Muscle of leg (tissue), 11 donors: Measurements from ENCODE around the gene PLIN1. TPM values are rescaled to one million over a fixed set of nuclear protein-coding genes. Genes with fewer than 3 reads are reported as not detected.
A peak's percentile ranks its signal among the peaks of the same experiment; 100 is the strongest.

Experiments used
- DNase-seq: peaks from one replicate; pipeline ENCODE4 v3.0.0; 2013
- H3K27ac ChIP-seq: one replicate; pipeline ENCODE4 v1.5.1; 2013; ENCODE audit warnings: mild to moderate bottlenecking, low read length, control low read depth
- H3K27me3 ChIP-seq: one replicate; pipeline ENCODE4 v1.6.1; 2013; ENCODE audit warnings: low read length; ENCODE audit not compliant: control insufficient read depth, insufficient read depth
- H3K36me3 ChIP-seq: one replicate; pipeline ENCODE4 v1.6.1; 2013; ENCODE audit warnings: low read length; ENCODE audit not compliant: control insufficient read depth, insufficient read depth
- H3K4me1 ChIP-seq: one replicate; pipeline ENCODE4 v1.6.1; 2013; ENCODE audit warnings: low read length; ENCODE audit not compliant: control insufficient read depth, insufficient read depth
- H3K4me3 ChIP-seq: one replicate; pipeline ENCODE4 v1.5.1; 2013; ENCODE audit warnings: low read length, control low read depth
- H3K9me3 ChIP-seq: replicated peaks from 2 replicates; pipeline ENCODE4 v1.6.1; 2013; ENCODE audit warnings: low read depth, low read length; ENCODE audit not compliant: control insufficient read depth
- WGBS: methylation state at CpG from one replicate; pipeline ENCODE4 v1.1.5; 2013; ENCODE audit warnings: missing lambda C conversion rate; ENCODE audit not compliant: insufficient coverage; 5-methylcytosine and 5-hydroxymethylcytosine counted together
- polyA plus RNA-seq, 8 donors: library from polyadenylated mRNA; unstranded; fragments of 120-200 nt; gene quantifications; one replicate each; pipeline versions ENCODE4 v1.2.1 to v1.2.3, GENCODE V29; 2013; ENCODE audit warnings: inconsistent platforms in 1 of 8, low replicate concordance in 1 of 8; ENCODE audit not compliant: insufficient read length in 8 of 8, insufficient read depth in 1 of 8
- total RNA-seq: library from RNA; stranded (reverse); fragments of 120-200 nt; gene quantifications from one replicate; pipeline ENCODE4 v1.2.4, GENCODE V29; 2013

PLIN1 gene
- total and polyA plus RNA-seq, 9 donors: 0.11 to 0.44 (median 0.25) TPM

DNA sequence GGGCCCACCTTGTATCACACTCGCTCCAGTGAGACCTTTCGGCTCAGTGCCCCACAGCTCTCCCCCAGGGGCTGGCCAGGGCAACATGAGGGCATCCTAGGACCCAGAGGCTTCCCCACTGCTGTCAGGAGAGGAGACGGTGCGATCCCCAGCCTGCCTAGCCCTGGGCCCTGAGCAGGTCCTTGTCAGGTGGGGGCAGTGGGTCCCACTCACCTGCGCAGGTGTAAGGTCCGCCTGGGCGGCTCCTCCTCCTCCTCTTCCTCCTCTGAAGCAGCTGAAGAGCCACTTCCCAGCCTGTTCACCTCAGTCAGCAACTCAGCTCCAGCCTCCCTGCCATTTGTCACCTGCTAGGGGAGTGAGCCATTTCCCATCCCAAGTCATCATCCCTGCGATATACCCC, 33.5 kb downstream of the PLIN1 start:
- H3K4me3 ChIP-seq: no peak overlapping the region
- H3K36me3 ChIP-seq: peaks cover 44% of the 10 kb centered on the region
- H3K4me1 ChIP-seq: peaks cover 12% of the 10 kb centered on the region
- WGBS: 96% methylated on average over 8 of the region's 8 CpGs
- DNase-seq: no peak
- H3K27ac ChIP-seq: no peak overlapping the region
- no peaks in the 10 kb centered on the region for H3K27me3 ChIP-seq
- no peaks in the 10 kb centered on the region for H3K9me3 ChIP-seq

DNA sequence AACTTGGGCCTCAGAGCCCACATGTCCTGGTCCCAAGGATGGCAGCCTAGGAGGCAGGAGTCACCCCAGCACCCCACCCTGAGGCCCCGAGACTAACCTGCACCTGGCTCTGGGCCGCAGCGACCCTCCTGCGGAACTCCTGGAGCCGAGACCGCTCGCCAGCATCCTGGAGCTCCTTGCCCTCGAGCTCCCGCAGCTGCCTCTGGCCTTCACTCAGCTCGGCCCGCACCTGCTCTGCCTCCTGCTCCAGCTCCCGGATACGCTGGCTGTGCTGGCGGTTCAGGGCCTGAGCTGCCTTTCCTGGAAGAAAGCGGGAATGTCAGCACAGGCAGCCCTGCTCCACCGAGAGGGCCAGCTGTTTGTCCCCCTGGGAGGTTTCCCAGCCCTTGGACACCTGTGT, 37.1 kb downstream of the PLIN1 start:
- H3K4me1 ChIP-seq: peaks cover 10% of the 10 kb centered on the region
- WGBS: 82% methylated on average over 16 of the region's 16 CpGs
- no peaks in the 10 kb centered on the region for H3K27me3 ChIP-seq
- H3K27ac ChIP-seq: no peak overlapping the region
- peaks cover 32% of the 10 kb centered on the region for H3K36me3 ChIP-seq
- peak; percentile 37 for DNase-seq
- no peak overlapping the region for H3K4me3 ChIP-seq
- no peaks in the 10 kb centered on the region for H3K9me3 ChIP-seq

DNA sequence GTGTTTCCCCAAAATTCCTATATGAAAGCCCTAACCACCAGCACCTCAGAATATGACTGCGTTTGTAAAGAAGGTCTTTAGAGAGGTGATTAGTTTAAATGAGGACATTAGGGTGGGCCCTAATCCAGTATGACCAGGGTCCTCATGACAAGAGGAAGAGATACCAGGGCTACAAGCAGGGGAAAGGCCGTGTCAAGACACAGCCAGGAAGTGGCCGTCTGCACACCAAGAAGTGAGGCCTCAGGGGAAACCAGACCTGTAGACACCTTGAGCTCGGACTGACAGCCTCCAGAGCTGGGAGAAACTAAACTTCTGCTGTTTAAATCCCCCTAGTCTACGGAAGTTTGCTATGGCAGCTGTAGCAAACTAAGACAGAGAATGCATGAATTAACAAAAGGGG, 38.1 kb downstream of the PLIN1 start:
- Histone ChIP-seq H3K4me1 (peaks cover 10% of the 10 kb centered on the region), H3K27me3 (no peaks in the 10 kb centered on the region), H3K4me3 (no peak overlapping the region), H3K9me3 (no peaks in the 10 kb centered on the region), H3K27ac (no peak overlapping the region), H3K36me3 (peaks cover 27% of the 10 kb centered on the region)
- no peak for DNase-seq
- WGBS: 78% methylated on average over 5 of the region's 5 CpGs

DNA sequence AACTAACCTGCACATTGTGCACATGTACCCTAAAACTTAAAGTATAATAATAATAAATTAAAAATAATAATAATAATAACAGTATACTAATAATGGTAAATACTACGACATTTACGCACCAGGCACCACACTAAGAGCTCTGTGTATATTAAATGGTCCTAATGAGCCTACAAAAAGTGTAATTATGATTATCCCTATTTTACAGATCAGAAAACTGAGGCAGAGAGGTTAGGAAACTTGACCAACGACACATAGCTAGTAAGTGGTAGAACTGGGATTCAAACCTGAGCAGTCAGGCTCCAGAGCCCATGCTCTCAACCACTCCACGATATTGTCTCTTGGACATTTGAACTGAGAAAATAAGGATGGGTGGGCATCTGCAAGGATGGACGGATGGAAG, 38.9 kb downstream of the PLIN1 start:
- Histone ChIP-seq H3K4me3 (no peak overlapping the region), H3K9me3 (no peaks in the 10 kb centered on the region), H3K27ac (no peak overlapping the region), H3K4me1 (peaks cover 10% of the 10 kb centered on the region), H3K36me3 (peaks cover 21% of the 10 kb centered on the region), H3K27me3 (no peaks in the 10 kb centered on the region)
- DNase-seq: no peak
- 100% methylated on average over 3 of the region's 5 CpGs for WGBS

DNA sequence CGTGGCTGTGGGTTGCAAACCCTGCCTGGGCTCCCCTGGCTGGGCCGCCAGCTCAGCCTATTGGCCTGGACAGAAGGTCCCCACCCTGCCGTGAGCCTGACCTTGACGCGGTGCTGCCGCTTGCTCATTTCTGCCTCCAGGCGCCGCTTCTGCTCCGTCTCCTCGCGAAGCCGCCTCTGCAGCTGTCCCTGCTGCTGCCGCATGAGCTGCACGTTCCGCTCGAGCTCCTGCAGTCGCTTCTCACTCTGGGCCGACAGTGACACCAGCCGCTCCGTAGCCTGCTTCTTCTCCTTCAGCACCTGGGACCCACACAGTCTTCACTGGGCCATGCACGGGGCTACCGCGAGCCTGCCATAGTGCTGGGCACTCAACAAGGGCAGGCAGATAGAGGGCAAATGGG, 45.6 kb downstream of the PLIN1 start:
- H3K4me1 ChIP-seq: no peaks in the 10 kb centered on the region
- WGBS: 94% methylated on average over 20 of the region's 23 CpGs
- no peak overlapping the region for H3K27ac ChIP-seq
- peaks cover 2% of the 10 kb centered on the region for H3K9me3 ChIP-seq
- peaks cover 51% of the 10 kb centered on the region for H3K36me3 ChIP-seq
- no peak overlapping the region for H3K4me3 ChIP-seq
- no peak for DNase-seq
- no peaks in the 10 kb centered on the region for H3K27me3 ChIP-seq

DNA sequence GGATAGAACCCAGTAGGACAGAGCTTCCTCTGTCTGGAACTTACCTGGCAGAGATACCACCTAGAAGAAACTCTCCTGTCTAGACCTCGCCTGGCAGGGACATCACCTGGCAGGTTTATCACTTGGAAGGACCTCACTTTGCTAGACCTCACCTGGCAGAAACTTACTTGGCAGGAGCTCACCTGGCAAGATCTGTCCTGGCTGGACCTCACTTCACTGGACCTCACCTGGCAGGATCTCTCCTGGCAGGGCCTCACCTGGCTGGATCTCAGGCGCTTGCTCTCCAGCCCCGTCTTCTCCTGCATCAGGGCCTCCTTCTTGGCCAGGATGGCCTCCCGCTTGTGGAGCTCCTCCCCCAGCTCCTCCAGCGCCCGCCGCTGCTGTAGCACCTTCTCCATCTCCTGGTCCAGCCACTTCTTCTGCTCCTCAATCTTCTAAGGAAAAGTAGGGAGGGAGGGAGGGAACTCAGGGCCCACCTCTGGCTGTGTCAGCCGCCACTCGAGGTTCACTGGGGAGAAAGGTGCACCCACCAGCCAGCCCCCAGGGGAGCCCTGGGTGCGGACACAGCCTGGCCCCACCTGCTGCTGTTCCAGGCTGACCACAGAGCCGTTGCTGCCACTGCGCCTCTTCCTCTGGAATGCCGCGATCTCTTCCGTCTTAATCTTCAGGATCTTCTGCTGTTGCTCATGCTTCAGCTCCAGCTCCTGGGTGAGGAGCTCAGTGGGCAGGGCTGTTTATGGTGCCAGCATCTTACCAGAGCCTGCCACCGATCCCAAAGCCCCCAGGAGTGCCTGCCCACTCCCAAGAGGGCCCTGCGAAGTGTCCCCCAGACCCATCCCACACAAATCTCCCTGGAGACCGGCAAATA, 46.4 kb downstream of the PLIN1 start:
- Histone ChIP-seq H3K4me3 (no peak overlapping the region), H3K9me3 (peaks cover 2% of the 10 kb centered on the region), H3K4me1 (no peaks in the 10 kb centered on the region), H3K27me3 (no peaks in the 10 kb centered on the region), H3K36me3 (peaks cover 58% of the 10 kb centered on the region), H3K27ac (no peak overlapping the region)
- no peak for DNase-seq
- 98% methylated on average over 11 of the region's 18 CpGs for WGBS

DNA sequence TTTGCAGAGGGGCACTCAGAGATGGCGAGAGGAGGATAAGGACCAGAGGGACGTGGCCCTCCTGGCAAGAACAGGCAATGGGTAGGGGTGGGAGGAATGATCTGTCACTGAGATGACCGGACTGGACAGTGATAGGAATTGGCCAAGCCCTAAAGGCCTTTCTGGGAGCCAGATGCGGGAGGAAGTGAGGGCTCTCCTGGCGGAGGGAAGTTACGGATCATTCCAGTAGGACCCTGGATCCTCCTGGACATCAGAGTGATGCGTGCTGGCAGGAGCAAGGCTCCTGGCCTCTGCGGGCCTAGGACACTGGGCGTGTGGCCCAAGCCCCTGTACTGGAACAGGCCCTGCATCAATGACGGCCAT, 47.3 kb downstream of the PLIN1 start:
- H3K27ac ChIP-seq: no peak overlapping the region
- H3K36me3 ChIP-seq: peaks cover 67% of the 10 kb centered on the region
- DNase-seq: no peak
- no peak overlapping the region for H3K4me3 ChIP-seq
- no peaks in the 10 kb centered on the region for H3K27me3 ChIP-seq
- no peaks in the 10 kb centered on the region for H3K4me1 ChIP-seq
- H3K9me3 ChIP-seq: peaks cover 2% of the 10 kb centered on the region
- 88% methylated on average over 9 of the region's 10 CpGs for WGBS

DNA sequence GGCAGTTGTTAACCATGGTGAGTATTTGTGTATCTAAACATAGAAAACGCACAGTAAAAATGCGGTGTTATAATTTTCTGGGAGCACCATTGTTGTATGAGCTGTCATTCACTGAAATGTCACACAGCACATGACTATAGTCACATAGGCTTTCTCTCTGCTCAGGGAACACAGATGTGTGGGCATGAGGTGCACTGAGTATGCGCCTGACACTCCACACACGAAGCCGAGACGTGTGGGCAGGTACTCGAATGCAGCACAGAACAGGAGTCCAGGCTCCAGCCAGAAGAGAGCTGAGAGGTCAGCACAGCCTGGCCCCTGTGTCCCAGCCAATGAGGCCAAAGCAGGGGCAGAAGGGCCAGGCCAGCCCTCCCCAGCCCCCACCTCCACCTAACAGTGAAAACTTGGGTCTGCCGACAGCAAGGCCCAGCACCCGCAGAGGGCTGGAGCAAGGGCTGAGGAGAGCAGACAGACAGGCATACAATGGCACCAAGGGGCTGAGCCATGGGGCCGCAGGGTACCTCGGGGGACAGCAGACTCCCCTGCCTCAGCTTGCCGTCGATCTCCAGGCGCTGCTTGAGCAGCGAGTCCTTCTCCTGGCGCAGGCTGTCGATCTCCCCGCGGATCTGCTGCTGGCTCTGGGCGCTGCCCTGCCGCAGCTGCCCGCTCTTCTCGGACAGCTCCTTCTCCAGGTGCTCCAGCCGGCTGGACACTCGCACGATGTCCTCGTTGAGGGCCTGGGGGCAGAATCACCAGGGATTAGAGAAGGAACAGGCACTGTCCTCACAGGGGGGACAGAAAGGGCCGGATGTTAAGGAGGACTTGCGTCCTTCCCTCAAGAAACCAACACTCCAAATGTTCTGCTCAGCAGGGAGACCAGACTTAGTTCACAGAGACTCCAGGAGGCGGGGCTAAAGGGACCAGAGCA, 47.9 kb downstream of the PLIN1 start:
- no peaks in the 10 kb centered on the region for H3K4me1 ChIP-seq
- WGBS: 87% methylated on average over 25 of the region's 30 CpGs
- no peak overlapping the region for H3K4me3 ChIP-seq
- peaks cover 2% of the 10 kb centered on the region for H3K9me3 ChIP-seq
- no peak for DNase-seq
- H3K36me3 ChIP-seq: peaks cover 73% of the 10 kb centered on the region
- no peak overlapping the region for H3K27ac ChIP-seq
- H3K27me3 ChIP-seq: no peaks in the 10 kb centered on the region

DNA sequence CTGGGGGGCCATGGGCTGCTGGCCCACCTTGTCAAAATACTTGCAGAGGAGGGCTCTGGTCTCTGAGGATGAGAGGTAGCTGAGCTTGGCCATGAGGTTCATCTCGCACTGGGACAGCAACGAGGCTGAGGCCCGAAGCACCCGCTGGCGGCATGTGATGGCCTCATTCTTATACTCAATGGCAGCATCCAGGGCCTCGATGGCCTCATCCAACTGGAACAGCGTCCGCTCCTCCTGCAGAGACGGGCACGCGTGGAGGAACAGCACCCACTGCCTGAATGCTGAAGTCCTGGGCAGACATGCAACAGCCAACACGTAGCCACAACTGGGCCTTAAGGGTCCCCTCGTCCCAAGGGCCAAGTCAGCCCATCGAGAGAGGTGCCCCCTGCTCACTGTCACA, 48.9 kb downstream of the PLIN1 start:
- Histone ChIP-seq H3K4me3 (no peak overlapping the region), H3K36me3 (peaks cover 83% of the 10 kb centered on the region), H3K9me3 (peaks cover 2% of the 10 kb centered on the region), H3K4me1 (no peaks in the 10 kb centered on the region), H3K27me3 (no peaks in the 10 kb centered on the region), H3K27ac (no peak overlapping the region)
- DNase-seq: no peak
- WGBS: 92% methylated on average over 11 of the region's 14 CpGs

DNA sequence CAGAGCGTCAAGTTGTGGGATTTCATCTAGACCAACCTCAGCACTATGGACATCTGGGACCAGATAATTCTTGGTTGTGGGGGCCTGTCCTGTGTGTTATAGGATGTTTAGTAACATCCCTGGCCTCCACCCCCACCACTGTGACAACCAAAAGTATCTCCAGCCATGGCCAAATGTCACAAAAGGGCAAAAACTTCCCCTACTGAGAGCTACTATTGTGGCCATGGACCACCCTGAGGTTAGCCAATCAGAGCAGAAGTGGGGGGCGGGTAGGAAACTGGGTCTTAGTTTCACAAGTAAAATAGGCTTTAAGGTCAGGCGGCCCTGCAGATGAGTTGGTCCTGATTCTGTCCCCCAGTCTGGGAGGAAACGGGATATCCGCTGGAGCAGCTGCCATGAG, 49.3 kb downstream of the PLIN1 start:
- peaks cover 2% of the 10 kb centered on the region for H3K9me3 ChIP-seq
- DNase-seq: no peak
- peaks cover 87% of the 10 kb centered on the region for H3K36me3 ChIP-seq
- H3K27ac ChIP-seq: no peak overlapping the region
- WGBS: 100% methylated on average over 4 of the region's 5 CpGs
- H3K27me3 ChIP-seq: no peaks in the 10 kb centered on the region
- H3K4me3 ChIP-seq: no peak overlapping the region
- no peaks in the 10 kb centered on the region for H3K4me1 ChIP-seq
